K562 (cell line): ENCODE measurements around the gene PAK1IP1. TPM values are rescaled to one million over a fixed set of nuclear protein-coding genes. Genes with fewer than 3 reads are reported as not detected.
A peak's percentile ranks its signal among the peaks of the same experiment; 100 is the strongest.

Experiments
- CC2D1A ChIP-seq: fragments of 450-650 bp; IDR thresholded peaks from 2 replicates; pipeline ENCODE4 v1.6.1; 2017; ENCODE audit warnings: mild to moderate bottlenecking
- CREM ChIP-seq: IDR thresholded peaks from 2 replicates; pipeline ENCODE4 v1.6.1; 2014; ENCODE audit warnings: antibody characterized with exemption, low read depth
- GABPB1 ChIP-seq: sonication (generic); formaldehyde crosslinking; IDR thresholded peaks from 2 replicates; pipeline ENCODE4 v1.8.0; 2022; ENCODE audit warnings: mild to moderate bottlenecking, missing genetic modification reagents
- HNRNPLL ChIP-seq: fragments of 200-400 bp; formaldehyde crosslinking; IDR thresholded peaks from 2 replicates; pipeline ENCODE4 v1.6.1; 2017; ENCODE audit warnings: low read length, low read depth, mild to moderate bottlenecking; ENCODE audit not compliant: poor library complexity, severe bottlenecking
- MXI1 ChIP-seq: IDR thresholded peaks from 2 replicates; pipeline ENCODE4 v1.6.1; 2011; ENCODE audit warnings: low read depth, mild to moderate bottlenecking, improper control_type of control experiment, low read length
- NEUROD1 ChIP-seq: fragments of 150-350 bp; IDR thresholded peaks from 2 replicates; pipeline ENCODE4 v1.6.1; 2014; ENCODE audit warnings: borderline replicate concordance, low read length, low read depth; ENCODE audit not compliant: partially characterized antibody
- NFE2 ChIP-seq: IDR thresholded peaks from 2 replicates; pipeline ENCODE4 v1.6.1; 2014; ENCODE audit warnings: antibody characterized with exemption, low read depth
- RBM15 ChIP-seq: fragments of 200-400 bp; formaldehyde crosslinking; IDR thresholded peaks from 2 replicates; pipeline ENCODE4 v1.6.1; 2018; ENCODE audit warnings: mild to moderate bottlenecking, low read length, moderate library complexity; ENCODE audit not compliant: insufficient read depth
- RCOR1 ChIP-seq, 2 experiments: IDR thresholded peaks; 2 replicates each; pipeline ENCODE4 v1.6.1; 2012; ENCODE audit warnings: low read depth in 2 of 2, low read length in 2 of 2, borderline replicate concordance in 1 of 2, improper control_type of control experiment in 1 of 2
- SAFB2 ChIP-seq: fragments of 200-400 bp; formaldehyde crosslinking; IDR thresholded peaks from 2 replicates; pipeline ENCODE4 v1.6.1; 2018; ENCODE audit warnings: borderline replicate concordance, low read length, low read depth, moderate library complexity; ENCODE audit not compliant: severe bottlenecking
- SMAD3 ChIP-seq: fragments of 450-650 bp; formaldehyde crosslinking; conservative IDR thresholded peaks from 2 replicates; pipeline ENCODE4 v1.4.0; 2020; ENCODE audit warnings: mild to moderate bottlenecking
- SMARCB1 ChIP-seq: IDR thresholded peaks from 2 replicates; pipeline ENCODE4 v1.6.1; 2011; ENCODE audit warnings: improper control_type of control experiment, low read depth; ENCODE audit not compliant: insufficient read length
- SRSF3 ChIP-seq: fragments of 200-400 bp; formaldehyde crosslinking; IDR thresholded peaks from 2 replicates; pipeline ENCODE4 v1.6.1; 2016; ENCODE audit warnings: mild to moderate bottlenecking, low read length, moderate library complexity; ENCODE audit not compliant: insufficient read depth
- ZNF431 ChIP-seq: sonication (generic); formaldehyde crosslinking; IDR thresholded peaks from 2 replicates; pipeline ENCODE4 v1.8.0; 2022; ENCODE audit warnings: mild to moderate bottlenecking, missing genetic modification reagents
- ZNF586 ChIP-seq: fragments of 450-650 bp; formaldehyde crosslinking; conservative IDR thresholded peaks from 2 replicates; pipeline ENCODE4 v1.4.0; 2020; ENCODE audit warnings: mild to moderate bottlenecking, moderate library complexity
- ZNF717 ChIP-seq: fragments of 250-450 bp; sonication (Bioruptor Pico); IDR thresholded peaks from 2 replicates; pipeline ENCODE4 v1.5.0; 2021
- polyA plus RNA-seq, 8 experiments: library from polyadenylated mRNA; depleted of rRNA in 4 of 8; stranded (reverse) in 5 of 8; unstranded in 3 of 8; fragments of >200 nt; fragmentation: Nextera tagmentation in 2 of 8; fragmentation: Illumina TruSeq in 1 of 8; extraction: Ambion mirVana in 2 of 8; extraction: Trizol in 1 of 8; gene quantifications; 2 replicates each; pipeline versions ENCODE4 v1.2.1 to v1.2.3, GENCODE V29; 2011 to 2014; ENCODE audit warnings: inconsistent platforms in 1 of 8, missing spikeins in 1 of 8
- total RNA-seq, 7 experiments: library from RNA; depleted of rRNA in 6 of 7; stranded (reverse); fragments of >200 nt in 6 of 7; fragmentation: Illumina TruSeq in 2 of 7; extraction: Trizol in 2 of 7; gene quantifications; 2 replicates each; pipeline versions ENCODE4 v1.2.1 to v1.2.3, GENCODE V29; 2011 to 2021; ENCODE audit warnings: low replicate concordance in 1 of 7
- TF ChIP-seq, protein P1 (sequence below): fragments of 200-400 bp; formaldehyde crosslinking; IDR thresholded peaks from 2 replicates; pipeline ENCODE4 v1.6.1; 2017; ENCODE audit warnings: mild to moderate bottlenecking, low read depth, low read length, moderate library complexity
- TF ChIP-seq, protein P2 (sequence below): fragments of 250-450 bp; sonication (Bioruptor Pico); IDR thresholded peaks from 2 replicates; pipeline ENCODE4 v1.8.0; 2022; ENCODE audit warnings: moderate library complexity, mild to moderate bottlenecking, inconsistent platforms
- TF ChIP-seq, protein P3 (sequence below): fragments of 450-650 bp; IDR thresholded peaks from 2 replicates; pipeline ENCODE4 v1.6.1; 2016; ENCODE audit warnings: mild to moderate bottlenecking
- TF ChIP-seq, protein P4 (sequence below): fragments of 450-650 bp; IDR thresholded peaks from 2 replicates; pipeline ENCODE4 v1.6.1; 2017; ENCODE audit warnings: mild to moderate bottlenecking, moderate library complexity

PAK1IP1 gene
- total and polyA plus RNA-seq, 9 of the 15 experiments (the other 6 are each of a cell fraction or from before 2014, with no cell fraction given): 50.0 to 200 (median 87.0) TPM

DNA sequence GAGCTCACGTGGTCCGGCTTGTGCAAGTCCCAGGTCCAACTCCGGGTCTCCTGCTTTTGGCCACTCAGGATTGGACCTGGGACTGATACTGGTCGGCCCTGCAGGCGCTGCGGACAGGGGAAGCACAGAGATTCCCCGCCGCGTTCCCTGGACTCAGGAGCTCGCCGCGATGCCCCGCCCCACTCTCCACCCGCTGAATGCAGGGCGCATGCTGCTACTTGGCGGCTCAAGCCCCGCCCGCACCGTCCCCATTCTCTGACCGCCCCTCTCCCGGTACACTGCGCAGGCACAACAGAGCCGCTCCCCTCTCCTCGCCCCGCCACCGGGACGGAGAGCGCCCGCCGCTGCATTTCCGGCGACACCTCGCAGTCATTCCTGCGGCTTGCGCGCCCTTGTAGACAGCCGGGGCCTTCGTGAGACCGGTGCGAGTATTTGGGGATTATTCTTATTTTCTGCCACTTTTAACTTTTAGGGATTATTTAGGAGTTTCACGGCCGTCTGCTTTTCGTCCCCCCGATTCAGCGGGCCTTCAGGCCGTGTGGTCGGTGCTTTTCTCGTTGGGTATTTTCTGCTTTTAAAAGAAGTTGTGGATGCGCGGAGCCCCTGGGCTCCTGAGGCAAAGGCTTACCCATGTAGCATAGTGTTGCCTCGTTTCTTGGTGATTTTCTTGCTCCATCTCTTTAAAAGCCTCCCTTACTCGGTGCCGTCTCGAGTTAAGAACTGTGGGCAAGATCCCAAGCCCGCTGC is 28.2 kb downstream of the PAK1IP1 start, which contains the start of gene TMEM14C (continued):
- TF ChIP-seq, protein P1, sequence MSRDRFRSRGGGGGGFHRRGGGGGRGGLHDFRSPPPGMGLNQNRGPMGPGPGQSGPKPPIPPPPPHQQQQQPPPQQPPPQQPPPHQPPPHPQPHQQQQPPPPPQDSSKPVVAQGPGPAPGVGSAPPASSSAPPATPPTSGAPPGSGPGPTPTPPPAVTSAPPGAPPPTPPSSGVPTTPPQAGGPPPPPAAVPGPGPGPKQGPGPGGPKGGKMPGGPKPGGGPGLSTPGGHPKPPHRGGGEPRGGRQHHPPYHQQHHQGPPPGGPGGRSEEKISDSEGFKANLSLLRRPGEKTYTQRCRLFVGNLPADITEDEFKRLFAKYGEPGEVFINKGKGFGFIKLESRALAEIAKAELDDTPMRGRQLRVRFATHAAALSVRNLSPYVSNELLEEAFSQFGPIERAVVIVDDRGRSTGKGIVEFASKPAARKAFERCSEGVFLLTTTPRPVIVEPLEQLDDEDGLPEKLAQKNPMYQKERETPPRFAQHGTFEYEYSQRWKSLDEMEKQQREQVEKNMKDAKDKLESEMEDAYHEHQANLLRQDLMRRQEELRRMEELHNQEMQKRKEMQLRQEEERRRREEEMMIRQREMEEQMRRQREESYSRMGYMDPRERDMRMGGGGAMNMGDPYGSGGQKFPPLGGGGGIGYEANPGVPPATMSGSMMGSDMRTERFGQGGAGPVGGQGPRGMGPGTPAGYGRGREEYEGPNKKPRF: no peak
- no peak for TF ChIP-seq SMAD3 (CRISPR knock-in tag)
- TF ChIP-seq SAFB2: no peak
- TF ChIP-seq, protein P2, sequence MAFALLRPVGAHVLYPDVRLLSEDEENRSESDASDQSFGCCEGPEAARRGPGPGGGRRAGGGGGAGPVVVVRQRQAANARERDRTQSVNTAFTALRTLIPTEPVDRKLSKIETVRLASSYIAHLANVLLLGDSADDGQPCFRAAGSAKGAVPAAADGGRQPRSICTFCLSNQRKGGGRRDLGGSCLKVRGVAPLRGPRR: no peak
- no peak for TF ChIP-seq SRSF3
- peak; percentile 90 for TF ChIP-seq GABPB1 (CRISPR knock-in tag)
- TF ChIP-seq NEUROD1: peak; percentile 65
- peak; percentile 61; the same call in 1 of the 2 replicates for TF ChIP-seq CREM
- no peak for TF ChIP-seq ZNF431
- TF ChIP-seq NFE2: peak; percentile 25
- no peak for TF ChIP-seq ZNF717 (CRISPR knock-in tag)
- TF ChIP-seq RCOR1 (IDR thresholded peaks at IDR 0.05; ENCODE audit: borderline replicate concordance in 1 of 2, low read depth in 2 of 2, low read length in 2 of 2): peak; percentile 30 to 61; a peak in 3 of 4 replicates
- TF ChIP-seq HNRNPLL: peak; percentile 83
- peak; percentile 60 for TF ChIP-seq MXI1
- TF ChIP-seq RBM15: no peak
- no peak for TF ChIP-seq SMARCB1
- TF ChIP-seq, protein P3, sequence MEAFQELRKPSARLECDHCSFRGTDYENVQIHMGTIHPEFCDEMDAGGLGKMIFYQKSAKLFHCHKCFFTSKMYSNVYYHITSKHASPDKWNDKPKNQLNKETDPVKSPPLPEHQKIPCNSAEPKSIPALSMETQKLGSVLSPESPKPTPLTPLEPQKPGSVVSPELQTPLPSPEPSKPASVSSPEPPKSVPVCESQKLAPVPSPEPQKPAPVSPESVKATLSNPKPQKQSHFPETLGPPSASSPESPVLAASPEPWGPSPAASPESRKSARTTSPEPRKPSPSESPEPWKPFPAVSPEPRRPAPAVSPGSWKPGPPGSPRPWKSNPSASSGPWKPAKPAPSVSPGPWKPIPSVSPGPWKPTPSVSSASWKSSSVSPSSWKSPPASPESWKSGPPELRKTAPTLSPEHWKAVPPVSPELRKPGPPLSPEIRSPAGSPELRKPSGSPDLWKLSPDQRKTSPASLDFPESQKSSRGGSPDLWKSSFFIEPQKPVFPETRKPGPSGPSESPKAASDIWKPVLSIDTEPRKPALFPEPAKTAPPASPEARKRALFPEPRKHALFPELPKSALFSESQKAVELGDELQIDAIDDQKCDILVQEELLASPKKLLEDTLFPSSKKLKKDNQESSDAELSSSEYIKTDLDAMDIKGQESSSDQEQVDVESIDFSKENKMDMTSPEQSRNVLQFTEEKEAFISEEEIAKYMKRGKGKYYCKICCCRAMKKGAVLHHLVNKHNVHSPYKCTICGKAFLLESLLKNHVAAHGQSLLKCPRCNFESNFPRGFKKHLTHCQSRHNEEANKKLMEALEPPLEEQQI: no peak
- TF ChIP-seq, protein P4, sequence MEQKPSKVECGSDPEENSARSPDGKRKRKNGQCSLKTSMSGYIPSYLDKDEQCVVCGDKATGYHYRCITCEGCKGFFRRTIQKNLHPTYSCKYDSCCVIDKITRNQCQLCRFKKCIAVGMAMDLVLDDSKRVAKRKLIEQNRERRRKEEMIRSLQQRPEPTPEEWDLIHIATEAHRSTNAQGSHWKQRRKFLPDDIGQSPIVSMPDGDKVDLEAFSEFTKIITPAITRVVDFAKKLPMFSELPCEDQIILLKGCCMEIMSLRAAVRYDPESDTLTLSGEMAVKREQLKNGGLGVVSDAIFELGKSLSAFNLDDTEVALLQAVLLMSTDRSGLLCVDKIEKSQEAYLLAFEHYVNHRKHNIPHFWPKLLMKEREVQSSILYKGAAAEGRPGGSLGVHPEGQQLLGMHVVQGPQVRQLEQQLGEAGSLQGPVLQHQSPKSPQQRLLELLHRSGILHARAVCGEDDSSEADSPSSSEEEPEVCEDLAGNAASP: no peak
- TF ChIP-seq ZNF586 (CRISPR knock-in tag): no peak
- peak; percentile 33; the same call in 1 of the 2 replicates for TF ChIP-seq CC2D1A
